GM19193 (cell line): ENCODE results near the gene NSUN3.

Source experiments
- POLR2A ChIP-seq: IDR thresholded peaks from 4 replicates; pipeline ENCODE4 v1.6.1; 2011; ENCODE audit not compliant: insufficient read depth, insufficient read length; ENCODE audit errors: extremely low read depth

The NSUN3 gene

GRCh38 chr3:94064243-94064860 is 1.5 kb downstream of the NSUN3 start:
- no peak for TF ChIP-seq POLR2A

GRCh38 chr3:94065122-94065521 is 2.3 kb downstream of the NSUN3 start:
- no peak for TF ChIP-seq POLR2A

DNA sequence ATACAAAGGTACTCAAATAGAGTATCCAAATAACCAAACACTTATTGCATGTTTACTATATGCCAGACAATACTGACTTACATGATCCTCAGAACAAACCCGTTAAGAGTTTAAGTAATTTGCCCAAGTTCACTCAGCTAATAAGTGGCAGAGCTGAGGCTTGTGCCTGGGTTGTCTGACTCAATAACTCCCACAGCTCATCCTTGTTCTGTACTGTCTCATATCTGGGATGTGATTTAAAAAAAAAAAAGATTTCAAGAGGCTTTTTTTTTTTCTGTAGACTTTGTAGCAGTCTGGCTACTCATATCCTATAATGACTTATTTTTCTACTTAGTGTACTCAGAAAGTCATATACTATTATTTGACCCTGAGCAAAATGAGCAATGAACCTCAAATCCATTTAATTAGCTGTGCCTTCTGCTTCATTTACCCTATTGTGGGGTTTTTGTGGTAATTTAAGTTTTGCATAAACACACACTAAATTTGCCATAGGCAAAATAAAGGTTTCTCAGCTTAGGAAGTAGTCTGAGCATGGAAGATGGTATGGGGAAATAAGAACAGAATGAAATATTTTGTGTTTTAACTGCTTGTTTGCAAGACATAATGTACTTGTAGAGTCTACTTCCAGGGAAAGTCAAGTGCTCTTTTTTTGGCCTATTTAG is 3.1 kb downstream of the NSUN3 start:
- no peak for TF ChIP-seq POLR2A

DNA sequence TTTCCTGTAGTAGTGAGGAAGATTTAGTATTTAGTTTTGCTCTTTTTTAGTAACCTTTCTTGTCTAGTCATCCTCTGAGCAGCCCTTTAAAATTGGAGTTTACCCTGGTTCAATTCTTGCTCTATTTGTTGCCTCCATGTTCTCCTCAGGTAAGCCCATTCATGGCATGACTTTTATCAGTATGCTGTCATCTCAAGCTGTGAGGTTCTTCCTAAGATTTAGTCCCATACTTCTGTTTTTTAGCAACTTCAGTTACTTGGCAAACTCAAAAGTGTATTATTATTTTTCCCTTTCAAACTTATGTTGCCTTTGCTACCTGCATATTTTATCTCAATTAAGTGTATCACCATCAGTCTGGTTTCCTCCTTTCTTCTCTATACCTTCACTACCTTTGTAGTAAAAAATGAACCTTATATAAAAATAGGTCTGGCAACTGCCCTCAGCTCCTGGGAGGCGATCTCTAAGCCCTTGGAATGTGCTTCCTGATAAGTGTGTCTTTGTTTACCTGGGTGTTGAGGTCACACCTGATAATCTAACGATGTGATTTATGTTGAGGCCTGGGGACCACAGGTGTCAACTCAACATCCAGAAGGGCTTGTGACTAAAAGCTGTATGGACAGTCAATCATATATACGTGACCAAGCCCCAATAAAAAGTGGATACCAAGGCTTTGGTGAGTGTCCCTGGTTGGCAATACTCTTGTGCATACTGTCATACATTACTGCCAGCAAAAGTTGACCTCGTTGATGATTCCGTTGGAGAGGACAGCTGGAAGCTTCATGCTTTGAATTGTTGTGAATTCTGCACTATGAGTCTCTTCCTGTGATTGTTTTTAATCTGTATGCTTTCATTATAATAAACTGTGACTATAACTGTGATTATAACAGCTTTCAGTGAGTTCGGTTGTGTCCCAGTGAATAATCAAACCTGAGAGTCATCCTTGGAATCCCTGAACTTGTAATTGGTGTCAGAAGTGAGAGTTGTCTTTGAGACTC is 3.9 kb downstream of the NSUN3 start:
- no peak for TF ChIP-seq POLR2A

GRCh38 chr3:94069194-94069813 is 6.4 kb downstream of the NSUN3 start:
- no peak for TF ChIP-seq POLR2A

DNA sequence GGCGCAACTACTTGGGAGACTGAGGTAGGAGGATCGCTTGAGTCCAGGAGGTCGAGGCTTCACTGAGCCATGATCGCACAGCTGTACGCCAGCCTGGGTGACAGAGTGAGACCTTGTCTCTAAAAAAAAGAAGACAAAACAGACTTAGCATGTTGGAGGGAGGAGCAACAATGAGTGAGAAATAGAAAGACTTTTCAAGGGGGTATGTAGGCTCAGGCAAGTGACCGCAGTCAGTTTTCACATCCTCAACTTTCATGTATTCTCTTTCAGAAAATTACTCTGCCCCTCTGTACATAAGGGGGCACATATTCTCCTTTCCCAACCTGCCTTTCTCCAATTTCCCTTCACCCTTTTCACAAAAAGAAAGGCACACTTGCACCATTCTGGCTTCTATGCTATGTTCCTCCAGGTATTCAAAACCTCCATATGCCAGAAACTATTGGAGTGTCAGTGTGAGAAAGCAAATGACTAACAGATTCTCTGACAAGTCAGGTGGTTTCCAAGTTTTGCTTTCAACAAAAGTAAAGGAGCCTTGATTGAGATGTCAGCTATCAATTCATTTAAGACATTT is 7.6 kb downstream of the NSUN3 start:
- no peak for TF ChIP-seq POLR2A

- TF ChIP-seq POLR2A, result no peak
Observed at GRCh38 chr3:94071713-94072284, 8.9 kb downstream of the NSUN3 start.

- TF ChIP-seq POLR2A, result no peak
Observed at GRCh38 chr3:94076055-94076454, 13.2 kb downstream of the NSUN3 start.

- no peak for TF ChIP-seq POLR2A
Observed at GRCh38 chr3:94081884-94082283, 19.0 kb downstream of the NSUN3 start.

- TF ChIP-seq POLR2A, result no peak
Observed at GRCh38 chr3:94082391-94082937, 19.6 kb downstream of the NSUN3 start.

GRCh38 chr3:94083261-94083660 is 20.4 kb downstream of the NSUN3 start:
- no peak for TF ChIP-seq POLR2A

DNA sequence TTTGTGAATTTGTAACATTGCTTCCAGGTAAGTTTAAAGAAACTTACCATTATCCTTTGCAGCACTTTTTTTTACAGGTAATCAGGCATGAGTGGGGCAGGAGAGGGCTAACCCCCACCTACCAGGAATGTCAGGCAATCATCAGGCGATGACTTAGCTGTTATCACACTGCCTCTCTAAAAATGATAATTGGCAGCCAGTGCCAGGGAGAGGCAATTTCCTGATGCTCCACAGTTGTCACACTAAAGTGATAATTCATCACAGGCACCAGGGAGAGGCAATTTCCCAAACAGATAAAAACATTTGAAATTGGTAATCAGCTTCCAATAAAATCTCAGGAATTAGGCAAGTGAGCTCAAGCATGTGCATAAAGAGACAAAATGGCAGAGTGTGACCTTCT is 26.3 kb downstream of the NSUN3 start:
- TF ChIP-seq POLR2A, result no peak

GRCh38 chr3:94092086-94092485 is 29.2 kb downstream of the NSUN3 start:
- no peak for TF ChIP-seq POLR2A

DNA sequence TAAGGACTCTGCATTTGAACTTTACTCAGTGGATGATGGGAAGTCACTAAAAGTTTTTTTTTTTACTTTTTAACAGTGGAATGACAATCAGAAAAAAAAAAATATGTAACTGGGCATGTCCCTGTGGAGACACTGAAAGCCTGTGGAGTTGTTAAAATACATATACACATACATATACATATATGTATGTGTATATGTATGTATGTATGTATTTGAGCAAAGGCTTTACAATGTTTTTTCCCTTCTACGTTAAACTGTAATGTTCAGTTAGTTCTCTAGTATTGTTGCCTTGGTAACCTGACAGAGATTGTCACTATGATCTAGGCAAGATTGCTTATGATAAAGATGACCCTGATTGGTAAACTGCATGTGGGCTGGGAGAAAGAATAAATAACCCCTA is 30.3 kb downstream of the NSUN3 start:
- no peak for TF ChIP-seq POLR2A
